Gastroesophageal sphincter (tissue), 4 donors: ENCODE results near the gene TNKS1BP1. TPM values are rescaled to one million over a fixed set of nuclear protein-coding genes. Genes with fewer than 3 reads are reported as not detected.
A peak's percentile ranks its signal among the peaks of the same experiment; 100 is the strongest.

Source experiments
- ATAC-seq: fragments of 150-250 bp; one replicate; pipeline ENCODE4 v1.9.1; 2016; ENCODE audit warnings: mild to moderate bottlenecking, moderate library complexity
- H3K27ac ChIP-seq, 4 donors: fragments of 200-600 bp; sonication (generic) in 3 of 4; 1 replicate in 3 of 4; 2 replicates in 1 of 4; pipeline ENCODE4 v1.5.1; 2016 to 2019
- H3K27me3 ChIP-seq: fragments of 200-600 bp; sonication (generic); one replicate; pipeline ENCODE4 v1.5.1; 2019
- H3K36me3 ChIP-seq, 2 donors: fragments of 200-600 bp; sonication (generic); one replicate each; pipeline ENCODE4 v1.5.1; 2019; ENCODE audit warnings: control low read depth in 1 of 2
- H3K4me1 ChIP-seq, 3 donors: fragments of 200-600 bp; sonication (generic); 1 replicate in 2 of 3; 2 replicates in 1 of 3; pipeline ENCODE4 v1.5.1; 2016 to 2019; ENCODE audit warnings: control low read depth in 2 of 3
- H3K4me3 ChIP-seq, 2 donors: fragments of 200-600 bp; sonication (generic); one replicate each; pipeline ENCODE4 v1.5.1; 2019; ENCODE audit warnings: mild to moderate bottlenecking in 1 of 2, moderate library complexity in 1 of 2
- H3K9me3 ChIP-seq, 3 donors: fragments of 200-600 bp; sonication (generic); one replicate each; pipeline ENCODE4 v1.5.1; 2017 to 2019; ENCODE audit warnings: control low read depth in 2 of 3
- CTCF ChIP-seq, 4 experiments: fragments of 200-600 bp in 2 of 4; fragments of 450-650 bp in 2 of 4; sonication (generic) in 1 of 4; IDR thresholded peaks; one replicate each; pipeline ENCODE4 v1.5.1; 2017 to 2019; ENCODE audit warnings: antibody characterized with exemption in 4 of 4, mild to moderate bottlenecking in 2 of 4, moderate library complexity in 2 of 4
- EP300 ChIP-seq: sonication (generic); formaldehyde crosslinking; IDR thresholded peaks from one replicate; pipeline ENCODE4 v1.6.1; 2017; ENCODE audit warnings: antibody characterized with exemption, mild to moderate bottlenecking
- POLR2A ChIP-seq, 2 donors: fragments of 450-650 bp; IDR thresholded peaks; one replicate each; pipeline ENCODE4 v1.6.1; 2017; ENCODE audit warnings: antibody characterized with exemption in 2 of 2, mild to moderate bottlenecking in 2 of 2, moderate library complexity in 1 of 2
- POLR2AphosphoS5 ChIP-seq: sonication (generic); formaldehyde crosslinking; IDR thresholded peaks from one replicate; pipeline ENCODE4 v1.6.1; 2017; ENCODE audit warnings: antibody characterized with exemption
- WGBS, 2 donors: methylation state at CpG; one replicate each; pipeline ENCODE4 v1.1.5; 2018; ENCODE audit warnings: low coverage in 1 of 2; 5-methylcytosine and 5-hydroxymethylcytosine counted together
- total RNA-seq, 4 donors: library from RNA; depleted of rRNA; stranded (reverse); fragments of >200 nt; gene quantifications; one replicate each; pipeline ENCODE4 v1.1.0, GENCODE V29; 2016

The TNKS1BP1 gene
- total RNA-seq, 4 donors from 2014 or later, result 95.6 to 130 (median 108) TPM

- peaks cover 0 to 17% (median 3%) of the 10 kb centered on the region in 3 donors for H3K4me1 ChIP-seq
- 76% methylated on average over 7 of the region's 7 CpGs; no CpG with 5 or more reads in 1 of the 2 donors for WGBS, 2 donors
- H3K4me3 ChIP-seq, result no peak overlapping the region
- ATAC-seq, result no peak
- TF ChIP-seq POLR2A (IDR thresholded peaks at IDR 0.05), result no peak
- no peak for TF ChIP-seq POLR2AphosphoS5
- no peak for TF ChIP-seq CTCF (IDR thresholded peaks at IDR 0.05)
- TF ChIP-seq EP300, result no peak
- H3K27me3 ChIP-seq, result no peaks in the 10 kb centered on the region
- no peaks in the 10 kb centered on the region for H3K9me3 ChIP-seq
- H3K27ac ChIP-seq, result no peak overlapping the region
- H3K36me3 ChIP-seq, result no peaks in the 10 kb centered on the region
These were observed 23.3 kb upstream of the TNKS1BP1 start for GRCh38 chr11:57348052-57348451.

GRCh38 chr11:57347336-57347735, 22.6 kb upstream of the TNKS1BP1 start:
- Histone ChIP-seq H3K36me3 (no peaks in the 10 kb centered on the region), H3K27me3 (peaks cover 4% of the 10 kb centered on the region), H3K27ac (no peak overlapping the region), H3K9me3 (no peaks in the 10 kb centered on the region), H3K4me1 (peaks cover 0 to 17% (median 3%) of the 10 kb centered on the region in 3 donors), H3K4me3 (no peak overlapping the region)
- TF ChIP-seq POLR2A (IDR thresholded peaks at IDR 0.05) (no peak), POLR2AphosphoS5 (no peak), CTCF (IDR thresholded peaks at IDR 0.05) (no peak), EP300 (no peak)
- WGBS, 2 donors, result no CpG with 5 or more reads among the region's 9 CpGs
- ATAC-seq, result no peak

- H3K36me3 ChIP-seq, result no peaks in the 10 kb centered on the region
- peak; percentile 53 for ATAC-seq
- H3K4me1 ChIP-seq, result peaks cover 0 to 17% (median 3%) of the 10 kb centered on the region in 3 donors
- no peaks in the 10 kb centered on the region for H3K9me3 ChIP-seq
- no peak overlapping the region for H3K27ac ChIP-seq
- H3K4me3 ChIP-seq, result no peak overlapping the region
- H3K27me3 ChIP-seq, result peaks cover 4% of the 10 kb centered on the region
- no peak for TF ChIP-seq EP300
- peak in 3 of 4 experiments; percentile 53 to 90 (median 68) for TF ChIP-seq CTCF (IDR thresholded peaks at IDR 0.05)
- 5 to 22% methylated on average over 4 to 6 of the region's 11 CpGs for WGBS, 2 donors
These were observed 20.9 kb upstream of the TNKS1BP1 start for GRCh38 chr11:57345555-57346211.

GRCh38 chr11:57344826-57345225, 20.1 kb upstream of the TNKS1BP1 start:
- no peak for TF ChIP-seq CTCF (IDR thresholded peaks at IDR 0.05)
- no peak for TF ChIP-seq POLR2AphosphoS5
- no peak for TF ChIP-seq EP300
- TF ChIP-seq POLR2A (IDR thresholded peaks at IDR 0.05), result no peak
- peaks cover 4% of the 10 kb centered on the region for H3K27me3 ChIP-seq
- H3K4me3 ChIP-seq, result no peak overlapping the region
- H3K36me3 ChIP-seq, result no peaks in the 10 kb centered on the region
- H3K27ac ChIP-seq, result no peak overlapping the region
- ATAC-seq, result no peak
- peaks cover 0 to 21% (median 3%) of the 10 kb centered on the region in 3 donors for H3K4me1 ChIP-seq
- 69 to 80% methylated on average over 7 of the region's 10 CpGs for WGBS, 2 donors
- H3K9me3 ChIP-seq, result no peaks in the 10 kb centered on the region

GRCh38 chr11:57343825-57344224, 19.1 kb upstream of the TNKS1BP1 start:
- Histone ChIP-seq H3K27ac (no peak overlapping the region), H3K4me1 (peaks cover 0 to 18% (median 0%) of the 10 kb centered on the region in 3 donors), H3K27me3 (peaks cover 4% of the 10 kb centered on the region), H3K36me3 (no peaks in the 10 kb centered on the region), H3K4me3 (no peak overlapping the region), H3K9me3 (no peaks in the 10 kb centered on the region)
- ATAC-seq, result no peak
- no peak for TF ChIP-seq POLR2A (IDR thresholded peaks at IDR 0.05)
- WGBS, 2 donors, result 68 to 88% methylated on average over 7 of the region's 7 CpGs
